TTC549 (cell line): ENCODE data around the gene RMI1.
"Not testable (repeated sequence)": the region's sequence is repeated elsewhere in the genome, so short reads cannot be mapped to it uniquely, and the experiment has no call there.

Experiments used
- FAIRE-seq: peaks from 2 replicates; lab custom pipeline; 2012; peaks lifted over from hg19 to GRCh38; lab: Jason Lieb, UNC

The RMI1 gene

DNA sequence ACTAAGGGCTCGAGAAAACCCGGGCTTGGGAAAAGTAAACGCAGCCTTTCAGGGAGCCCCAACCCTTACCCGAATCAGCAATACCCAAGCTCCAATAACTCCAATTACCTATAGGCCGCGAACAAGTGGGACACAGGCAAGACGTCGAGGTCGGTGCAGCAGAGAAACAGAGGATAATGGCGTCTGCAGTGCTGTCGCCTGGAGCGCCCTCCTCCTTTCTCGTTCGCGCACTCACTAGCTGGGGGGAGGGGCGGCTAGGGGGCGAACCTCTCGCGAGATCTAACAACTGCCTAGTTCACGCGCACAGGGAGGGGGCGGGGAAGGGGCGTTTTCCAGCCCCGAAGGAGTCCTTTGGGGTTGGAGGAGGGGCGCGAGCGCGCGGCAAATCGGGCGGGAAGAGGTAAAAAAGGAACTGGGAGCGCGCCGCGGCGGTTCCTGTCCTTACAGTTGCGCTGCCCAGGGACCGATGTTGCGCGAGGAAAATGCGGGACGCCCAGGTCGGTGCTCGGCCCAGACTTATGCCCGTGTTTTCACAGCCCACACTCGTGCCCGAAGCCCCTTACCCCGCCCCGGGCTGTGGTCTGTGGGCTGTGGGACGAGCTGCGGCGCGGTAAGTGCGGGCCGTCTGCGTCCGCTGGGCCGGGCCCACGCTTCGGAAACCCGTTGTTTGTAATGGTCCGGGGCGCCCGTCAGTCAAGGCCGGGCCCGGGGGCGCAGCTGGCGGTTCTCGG lies at the start of gene RMI1:
Gene RMI1, plus strand, starts transcription at position 411 of the 731 bp plus-strand sequence. CDS start 20,182 bp downstream, outside the sequence.
- no peak for FAIRE-seq

DNA sequence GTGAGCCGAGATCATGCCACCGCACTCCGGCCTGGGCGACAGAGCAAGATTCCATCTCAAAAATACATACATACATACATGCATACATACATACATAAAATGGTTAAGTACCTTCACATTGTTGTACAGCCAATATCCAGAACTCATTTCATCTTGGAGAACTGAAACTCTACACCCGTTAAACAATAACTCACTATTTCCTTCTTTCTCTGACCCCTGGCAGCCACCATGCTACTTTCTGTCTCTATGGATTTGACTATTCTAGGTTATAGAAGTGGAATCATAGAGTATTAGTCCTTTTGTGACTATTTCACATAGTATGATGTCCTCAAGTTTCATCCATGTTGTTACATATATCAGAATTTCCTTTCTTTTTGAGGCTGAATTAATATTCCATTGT lies 49.7 kb upstream of the RMI1 start:
- FAIRE-seq = no peak

DNA sequence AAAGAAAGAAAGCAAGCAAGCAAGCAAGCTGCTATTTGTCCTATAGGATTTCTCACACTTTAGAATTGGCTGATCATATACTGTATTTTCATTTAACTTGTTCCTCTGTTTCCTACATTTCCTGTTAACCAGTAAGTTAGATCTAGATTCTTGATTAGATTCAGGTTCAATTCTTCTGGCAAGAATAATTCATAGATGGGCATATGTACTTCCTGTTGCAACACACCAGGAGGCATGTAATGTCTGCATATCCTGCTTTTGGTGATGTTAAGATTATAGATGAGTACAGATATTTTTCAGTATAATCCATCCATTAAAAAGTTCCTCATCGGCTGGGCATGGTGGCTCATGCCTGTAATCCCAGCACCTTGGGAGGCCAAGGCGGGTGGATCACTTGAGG lies 48.6 kb upstream of the RMI1 start:
- no peak for FAIRE-seq

DNA sequence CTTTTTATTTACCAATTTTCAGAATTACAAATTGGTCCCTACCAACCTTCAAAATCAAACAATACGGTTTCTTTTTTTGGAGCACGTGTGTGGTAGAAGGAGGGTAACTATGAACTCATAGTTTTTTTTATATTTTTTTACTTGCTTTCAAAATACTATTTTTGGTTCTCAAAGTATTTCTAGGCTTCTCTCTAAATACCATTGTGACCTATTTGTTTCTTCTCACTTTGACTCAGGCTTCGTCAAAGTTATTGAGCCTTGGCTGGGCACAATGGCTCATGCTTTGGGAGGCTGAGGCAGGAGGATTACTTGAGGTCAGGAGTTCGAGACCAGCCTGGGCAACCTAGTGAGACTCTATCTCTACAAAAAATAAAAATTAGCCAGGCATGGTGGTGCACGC lies 47.8 kb upstream of the RMI1 start:
- no peak for FAIRE-seq

GRCh38 chr9:83933790-83934189 lies 46.8 kb upstream of the RMI1 start:
- FAIRE-seq = no peak

DNA sequence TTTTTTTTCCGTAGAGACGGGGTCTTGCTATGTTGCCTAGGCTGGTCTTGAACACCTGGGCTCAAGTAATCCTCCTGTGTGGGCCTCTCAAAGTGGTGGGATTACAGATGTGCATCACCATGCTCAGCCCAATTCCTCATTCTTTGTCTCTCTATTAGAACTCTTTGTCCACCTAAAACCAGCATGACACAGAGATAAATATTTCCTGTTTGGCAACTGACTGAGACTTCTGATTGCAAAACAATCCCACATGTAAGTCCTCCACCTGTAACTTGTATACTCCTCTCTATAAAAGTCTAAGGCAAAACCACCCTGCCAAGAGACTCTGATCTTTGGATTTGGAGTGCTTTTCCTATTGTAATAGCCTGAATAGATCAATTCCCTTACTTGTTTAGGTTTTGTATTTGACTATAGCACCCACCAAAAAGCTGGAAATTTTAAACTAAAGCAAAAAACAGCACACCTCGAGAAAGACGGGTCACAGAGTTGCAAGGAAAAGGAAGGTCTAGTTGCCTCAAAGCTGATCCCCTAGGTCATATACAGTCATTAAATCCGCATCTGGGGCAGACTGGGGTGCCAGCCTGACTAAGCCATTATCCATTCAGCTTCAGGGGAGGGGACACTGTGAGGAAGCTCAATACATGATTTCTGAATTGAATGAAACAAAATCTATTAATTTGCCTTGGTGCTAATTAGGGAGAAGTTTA lies 45.9 kb upstream of the RMI1 start:
- no peak for FAIRE-seq

GRCh38 chr9:83935276-83935935 lies 45.2 kb upstream of the RMI1 start:
- FAIRE-seq = no peak

- FAIRE-seq = no peak
These were observed 44.1 kb upstream of the RMI1 start for GRCh38 chr9:83936523-83936922.

GRCh38 chr9:83937861-83938455 lies 42.6 kb upstream of the RMI1 start:
- FAIRE-seq = peak; percentile 20

GRCh38 chr9:83940590-83941303 lies 39.9 kb upstream of the RMI1 start:
- FAIRE-seq = no peak

DNA sequence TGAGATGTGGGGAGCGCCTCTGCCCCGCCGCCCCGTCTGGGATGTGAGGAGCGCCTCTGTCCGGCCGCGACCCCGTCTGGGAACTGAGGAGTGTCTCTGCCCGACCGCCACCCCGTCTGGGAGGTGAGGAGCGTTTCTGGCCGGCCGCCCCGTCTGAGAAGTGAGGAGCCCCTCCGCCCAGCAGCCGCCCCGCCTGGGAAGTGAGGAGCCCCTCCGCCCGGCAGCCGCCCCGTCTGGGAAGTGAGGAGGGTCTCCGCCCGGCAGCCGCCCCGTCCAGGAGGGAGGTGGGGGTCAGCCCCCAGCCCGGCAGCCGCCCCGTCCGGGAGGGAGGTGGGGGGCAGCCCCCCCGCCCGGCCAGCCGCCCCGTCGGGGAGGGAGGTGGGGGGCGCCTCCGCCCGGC lies 32.5 kb upstream of the RMI1 start:
- not testable (repeated sequence) for FAIRE-seq

GRCh38 chr9:83956086-83956435 lies 24.5 kb upstream of the RMI1 start:
- FAIRE-seq = no peak

DNA sequence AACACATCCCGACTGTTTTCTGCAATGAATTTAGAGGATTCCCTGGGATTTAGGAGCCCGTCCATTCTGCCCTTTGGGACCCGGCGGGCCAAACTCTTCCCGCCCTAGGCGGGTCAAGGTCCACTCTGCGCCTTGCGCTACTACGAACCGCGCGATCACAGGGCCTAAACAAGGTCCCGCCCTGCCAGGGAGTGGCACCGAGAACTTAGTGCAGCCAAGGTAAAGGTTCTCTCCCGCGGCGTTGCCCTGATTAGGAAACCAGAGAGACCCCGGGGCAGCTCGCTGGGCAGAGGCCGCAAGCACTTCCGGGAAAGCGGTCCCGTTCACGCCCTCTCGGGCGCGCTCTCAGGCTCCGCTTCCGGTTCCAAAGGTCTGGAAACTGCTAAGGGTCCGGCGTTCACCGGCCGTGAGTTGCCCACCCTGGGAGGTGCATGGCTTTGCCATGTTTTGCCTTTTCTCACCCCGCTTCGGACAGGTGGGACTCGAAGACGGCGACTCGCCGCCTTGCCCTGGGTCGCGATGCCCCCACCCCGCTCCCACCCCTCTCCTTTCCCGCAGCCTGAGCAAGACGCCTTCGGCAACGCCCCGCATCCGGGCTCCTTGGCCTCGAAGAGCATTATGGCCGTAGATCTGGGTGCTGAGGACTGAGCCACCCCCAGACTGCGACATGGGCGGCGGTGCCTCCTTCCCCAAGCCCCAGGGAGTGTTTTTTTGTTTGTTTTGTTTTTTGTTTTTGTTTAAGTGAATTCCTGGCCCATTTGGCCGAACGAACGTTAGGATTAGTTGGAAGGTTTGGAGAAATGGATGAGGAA lies 24.0 kb upstream of the RMI1 start:
- FAIRE-seq = no peak

- no peak for FAIRE-seq
These were observed 23.4 kb upstream of the RMI1 start for GRCh38 chr9:83957248-83957513.

DNA sequence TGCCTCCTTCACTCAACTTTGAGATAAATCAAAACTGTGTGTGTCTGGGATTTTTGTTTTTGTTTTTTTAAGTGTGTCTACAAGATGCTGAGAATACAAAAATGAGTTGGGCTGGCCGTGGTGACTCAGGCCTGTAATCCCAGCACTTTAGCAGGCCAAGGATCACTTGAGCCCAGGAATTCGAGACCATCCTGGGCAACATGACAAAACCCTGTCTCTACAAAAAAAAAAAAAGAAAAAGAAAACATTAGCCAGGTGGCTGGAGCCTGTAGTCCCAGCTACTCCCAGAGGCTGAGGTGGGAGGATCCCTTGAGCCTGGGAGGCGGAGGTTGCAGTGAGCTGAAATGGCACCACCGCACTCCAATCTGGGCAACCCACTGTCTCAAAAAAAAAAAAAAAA lies 21.5 kb upstream of the RMI1 start:
- no peak for FAIRE-seq

- no peak for FAIRE-seq
These were observed 19.6 kb upstream of the RMI1 start for GRCh38 chr9:83960991-83961390.

DNA sequence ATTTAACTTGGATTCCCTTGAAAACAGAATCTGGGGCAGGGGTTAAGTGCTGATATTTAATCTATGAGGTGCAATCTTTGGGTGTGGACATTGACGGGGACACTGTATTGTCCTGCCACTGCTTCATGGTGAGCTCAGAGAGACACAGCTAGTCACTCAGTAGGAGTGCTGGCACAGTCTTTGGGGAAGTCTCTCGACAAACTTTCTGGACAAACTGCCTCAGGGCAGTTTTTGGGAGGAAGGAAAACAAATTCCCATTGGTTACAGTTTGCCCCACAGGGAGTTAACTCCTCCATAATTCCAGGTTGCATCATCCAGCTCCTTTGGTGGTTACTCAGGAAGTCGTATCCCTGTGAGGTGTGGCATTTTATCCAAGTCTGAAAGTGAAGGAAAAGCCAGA lies 18.4 kb upstream of the RMI1 start:
- FAIRE-seq = no peak

DNA sequence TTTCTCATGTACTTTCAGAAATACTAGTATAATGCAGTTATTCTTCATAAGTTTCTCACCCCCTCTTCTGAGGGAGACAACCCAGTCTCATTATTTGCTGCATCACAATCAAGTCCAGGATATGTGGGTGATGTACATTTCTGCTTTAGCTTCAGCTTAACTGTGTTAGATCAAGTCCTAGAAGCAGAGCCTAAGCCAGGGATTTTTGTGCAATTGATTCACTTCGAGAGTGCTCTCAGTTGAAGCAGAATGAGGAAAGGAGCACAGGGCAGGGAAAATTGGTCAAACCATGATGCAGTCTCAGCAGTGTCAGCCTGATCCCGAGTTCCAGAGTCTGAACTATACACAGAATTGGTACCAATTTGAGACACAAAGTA lies 15.6 kb upstream of the RMI1 start:
- FAIRE-seq = no peak

GRCh38 chr9:83965350-83966208 lies 15.0 kb upstream of the RMI1 start:
- FAIRE-seq = peak; percentile 64

- no peak for FAIRE-seq
These were observed 14.4 kb upstream of the RMI1 start for GRCh38 chr9:83966209-83966582.

- FAIRE-seq = no peak
These were observed 13.5 kb upstream of the RMI1 start for GRCh38 chr9:83967073-83967472.
